Measurements from ENCODE around the gene DNTTIP2.

DNA sequence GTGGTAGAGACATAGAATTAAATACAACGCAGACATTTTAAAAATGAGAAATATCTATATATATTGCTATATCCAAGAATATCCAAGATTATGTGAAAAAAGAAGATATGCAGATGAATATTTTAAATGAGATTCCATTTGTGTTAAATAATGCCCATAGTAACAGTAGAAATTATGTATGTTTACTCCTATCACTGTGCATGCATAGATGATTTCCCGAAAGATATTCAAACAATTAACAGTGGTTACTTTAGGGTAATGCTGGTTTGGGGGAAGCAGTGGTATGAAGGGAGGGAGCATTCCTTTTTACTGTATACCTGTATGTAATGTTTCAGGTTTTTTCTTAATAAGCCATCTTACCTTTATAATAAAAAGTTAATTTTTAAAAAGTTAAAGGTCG, 25.1 kb downstream of the DNTTIP2 start:
- TF ChIP-seq, protein P1, sequence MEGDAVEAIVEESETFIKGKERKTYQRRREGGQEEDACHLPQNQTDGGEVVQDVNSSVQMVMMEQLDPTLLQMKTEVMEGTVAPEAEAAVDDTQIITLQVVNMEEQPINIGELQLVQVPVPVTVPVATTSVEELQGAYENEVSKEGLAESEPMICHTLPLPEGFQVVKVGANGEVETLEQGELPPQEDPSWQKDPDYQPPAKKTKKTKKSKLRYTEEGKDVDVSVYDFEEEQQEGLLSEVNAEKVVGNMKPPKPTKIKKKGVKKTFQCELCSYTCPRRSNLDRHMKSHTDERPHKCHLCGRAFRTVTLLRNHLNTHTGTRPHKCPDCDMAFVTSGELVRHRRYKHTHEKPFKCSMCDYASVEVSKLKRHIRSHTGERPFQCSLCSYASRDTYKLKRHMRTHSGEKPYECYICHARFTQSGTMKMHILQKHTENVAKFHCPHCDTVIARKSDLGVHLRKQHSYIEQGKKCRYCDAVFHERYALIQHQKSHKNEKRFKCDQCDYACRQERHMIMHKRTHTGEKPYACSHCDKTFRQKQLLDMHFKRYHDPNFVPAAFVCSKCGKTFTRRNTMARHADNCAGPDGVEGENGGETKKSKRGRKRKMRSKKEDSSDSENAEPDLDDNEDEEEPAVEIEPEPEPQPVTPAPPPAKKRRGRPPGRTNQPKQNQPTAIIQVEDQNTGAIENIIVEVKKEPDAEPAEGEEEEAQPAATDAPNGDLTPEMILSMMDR (IDR thresholded peaks at IDR 0.05) = no peak
- no peak for TF ChIP-seq POLR2A (IDR thresholded peaks at IDR 0.05)
